Measurements from ENCODE around the gene DNAH14.

GRCh38 chr1:225362805-225363204 lies 433.3 kb downstream of the DNAH14 start:
- TF ChIP-seq CTCF (optimal IDR thresholded peaks at IDR 0.05 in 1 of 3, IDR thresholded peaks at IDR 0.05 in 1 of 3, conservative IDR thresholded peaks at IDR 0.05 in 1 of 3; ENCODE audit: extremely low read depth in 1 of 3, insufficient read depth in 2 of 3, low read length in 3 of 3) (no peak), EZH2 (IDR thresholded peaks at IDR 0.05; ENCODE audit: low read length) (no peak)
